ENCODE measurements around the gene PROK2.
A peak's percentile ranks its signal among the peaks of the same experiment; 100 is the strongest.

The PROK2 gene

GRCh38 chr3:71786551-71786950 lies 1.6 kb upstream of the PROK2 start:
- peak; percentile 9 for DNase-seq (ENCODE audit: low spot score)

GRCh38 chr3:71786217-71786549 lies 1.2 kb upstream of the PROK2 start:
- no peak for DNase-seq (ENCODE audit: low spot score)

GRCh38 chr3:71785532-71786216 lies 726 bp upstream of the PROK2 start:
- DNase-seq (ENCODE audit: low spot score): no peak

GRCh38 chr3:71784201-71784913 lies 591 bp downstream of the PROK2 start:
- DNase-seq (ENCODE audit: low spot score): no peak

GRCh38 chr3:71783152-71783551 lies 1.8 kb downstream of the PROK2 start:
- no peak for DNase-seq (ENCODE audit: low spot score)

- no peak for DNase-seq (ENCODE audit: low spot score)
These were observed 4.5 kb downstream of the PROK2 start for GRCh38 chr3:71780430-71780829.

GRCh38 chr3:71779674-71780377 lies 5.1 kb downstream of the PROK2 start:
- no peak for DNase-seq (ENCODE audit: low spot score)

- no peak for DNase-seq (ENCODE audit: low spot score)
These were observed 6.6 kb downstream of the PROK2 start for GRCh38 chr3:71778353-71778752.

GRCh38 chr3:71776538-71776937 lies 8.4 kb downstream of the PROK2 start:
- no peak for DNase-seq (ENCODE audit: low spot score)

- DNase-seq (ENCODE audit: low spot score): no peak
These were observed 13.1 kb downstream of the PROK2 start for GRCh38 chr3:71771884-71772283.

- DNase-seq (ENCODE audit: low spot score): no peak
These were observed 13.8 kb downstream of the PROK2 start for GRCh38 chr3:71771126-71771525.

- no peak for DNase-seq (ENCODE audit: low spot score)
These were observed 21.5 kb downstream of the PROK2 start for GRCh38 chr3:71763426-71763825.

GRCh38 chr3:71760140-71760539 lies 24.8 kb downstream of the PROK2 start:
- no peak for DNase-seq (ENCODE audit: low spot score)

GRCh38 chr3:71759401-71759800 lies 25.5 kb downstream of the PROK2 start:
- DNase-seq (ENCODE audit: low spot score): no peak

GRCh38 chr3:71758091-71758490 lies 26.9 kb downstream of the PROK2 start:
- no peak for DNase-seq (ENCODE audit: low spot score)

- DNase-seq (ENCODE audit: low spot score): no peak
These were observed 30.2 kb downstream of the PROK2 start for GRCh38 chr3:71754610-71755253.

- peak; percentile 40 for DNase-seq (ENCODE audit: low spot score)
These were observed 31.0 kb downstream of the PROK2 start, which contains the start of gene GPR27 for GRCh38 chr3:71753701-71754609. TSS of gene GPR27 (plus strand) at chr3:71753855. CDS start at chr3:71754050, 195 bp downstream.

- no peak for DNase-seq (ENCODE audit: low spot score)
These were observed 31.9 kb downstream of the PROK2 start for GRCh38 chr3:71752831-71753700.

GRCh38 chr3:71751602-71752001 lies 33.3 kb downstream of the PROK2 start:
- no peak for DNase-seq (ENCODE audit: low spot score)

- no peak for DNase-seq (ENCODE audit: low spot score)
These were observed 40.2 kb downstream of the PROK2 start for GRCh38 chr3:71744738-71745137.

GRCh38 chr3:71742621-71743020 lies 42.3 kb downstream of the PROK2 start:
- no peak for DNase-seq (ENCODE audit: low spot score)
